ENCODE measurements around the gene ACAA1. TPM values are rescaled to one million over a fixed set of nuclear protein-coding genes. Genes with fewer than 3 reads are reported as not detected.

ACAA1 gene
- total and polyA plus RNA-seq, 2 donors (not counting 1 experiment from before 2014, with no cell fraction given) = 98.4 to 143 TPM

DNA sequence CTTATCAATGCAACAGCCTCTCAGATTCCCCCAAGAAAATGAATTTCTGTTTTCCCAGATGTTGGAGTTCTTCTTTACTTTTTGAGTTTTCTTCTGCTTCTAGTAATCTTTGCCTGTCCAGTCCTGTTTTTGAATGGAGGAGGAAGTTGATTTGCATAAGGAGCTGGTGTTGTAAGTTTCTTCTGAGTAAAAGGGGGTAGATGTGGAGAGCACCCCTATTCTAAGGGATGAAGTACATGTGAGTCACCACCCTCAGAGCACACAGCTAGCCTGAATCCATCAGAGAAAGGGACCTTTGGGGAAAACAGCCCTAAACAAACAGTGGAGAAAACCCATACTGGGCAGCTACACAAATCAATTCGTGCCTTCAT lies 34.5 kb downstream of the ACAA1 start:
- Histone ChIP-seq H3K79me2 (ENCODE audit: control insufficient read depth, insufficient read depth, low read length) (no peaks in the 10 kb centered on the region), H3K9me3 (ENCODE audit: control extremely low read depth in 1 of 3, control insufficient read depth in 2 of 3, insufficient read depth in 1 of 3, low read length in 2 of 3) (peaks cover 7 to 17% (median 8%) of the 10 kb centered on the region in 3 donors), H3K4me2 (replicated peaks; ENCODE audit: low read depth, low read length, poor library complexity, severe bottlenecking) (no peak overlapping the region), H3K4me3 (ENCODE audit: control extremely low read depth in 1 of 5, extremely low read depth in 1 of 5, insufficient read depth in 1 of 5, low read depth in 2 of 5, low read length in 4 of 5) (no peak overlapping the region), H3K9ac (ENCODE audit: low read length) (no peak overlapping the region), H3K27me3 (replicated peaks in 1 of 4; ENCODE audit: control extremely low read depth in 1 of 4, control insufficient read depth in 3 of 4, insufficient read depth in 4 of 4, low read length in 3 of 4) (peaks cover 0 to 9% (median 0%) of the 10 kb centered on the region in 4 experiments), H3K27ac (ENCODE audit: low read length in 2 of 2) (no peak overlapping the region), H2AFZ (ENCODE audit: insufficient read depth, low read depth, low read length, poor library complexity, severe bottlenecking) (no peak overlapping the region), H3K36me3 (replicated peaks in 1 of 2; ENCODE audit: control extremely low read depth in 1 of 2, control insufficient read depth in 1 of 2, extremely low read depth in 1 of 2, insufficient read depth in 2 of 2, low read length in 1 of 2) (no peaks in the 10 kb centered on the region), H4K20me1 (ENCODE audit: control insufficient read depth, insufficient read depth, low read length, poor library complexity, severe bottlenecking) (no peaks in the 10 kb centered on the region), H3K4me1 (ENCODE audit: control insufficient read depth in 2 of 2, insufficient read depth in 2 of 2, low read length in 2 of 2) (peaks cover 3 to 9% of the 10 kb centered on the region in 2 donors)
- Mint-ChIP-seq H3K4me3 (no peak overlapping the region), H3K4me1 (peaks cover 8% of the 10 kb centered on the region), H3K27ac (no peak overlapping the region), H3K9me3 (ENCODE audit: insufficient read depth) (peaks cover 4% of the 10 kb centered on the region), H3K27me3 (peaks cover 17% of the 10 kb centered on the region)
- WGBS (ENCODE audit: insufficient coverage) = 100% methylated on average over 1 of the region's 1 CpG
- ATAC-seq (ENCODE audit: low read depth) (no peak), DNase-seq (no peak)
- ChIA-PET POLR2A (no interaction called here), CTCF (no interaction called here)
- no peak for TF ChIP-seq CTCF (IDR thresholded peaks at IDR 0.05)
- no peak for TF ChIP-seq EZH2 (IDR thresholded peaks at IDR 0.05; ENCODE audit: borderline replicate concordance, insufficient read depth, low read depth, low read length, poor library complexity, severe bottlenecking)
- intact Hi-C loops (cut with micrococcal nuclease) = no loop called here

- H3K4me3 ChIP-seq (ENCODE audit: control extremely low read depth in 1 of 5, extremely low read depth in 1 of 5, insufficient read depth in 1 of 5, low read depth in 2 of 5, low read length in 4 of 5) = no peak overlapping the region
- H3K4me1 Mint-ChIP-seq = peaks cover 8% of the 10 kb centered on the region
- no peaks in the 10 kb centered on the region for H4K20me1 ChIP-seq (ENCODE audit: control insufficient read depth, insufficient read depth, low read length, poor library complexity, severe bottlenecking)
- no peak overlapping the region for H3K9ac ChIP-seq (ENCODE audit: low read length)
- ChIA-PET POLR2A (no interaction called here), CTCF (no interaction called here)
- peaks cover 4% of the 10 kb centered on the region for H3K9me3 Mint-ChIP-seq (ENCODE audit: insufficient read depth)
- H2AFZ ChIP-seq (ENCODE audit: insufficient read depth, low read depth, low read length, poor library complexity, severe bottlenecking) = no peak overlapping the region
- no peak overlapping the region for H3K27ac ChIP-seq (ENCODE audit: low read length in 2 of 2)
- peaks cover 0 to 9% (median 0%) of the 10 kb centered on the region in 4 experiments for H3K27me3 ChIP-seq (replicated peaks in 1 of 4; ENCODE audit: control extremely low read depth in 1 of 4, control insufficient read depth in 3 of 4, insufficient read depth in 4 of 4, low read length in 3 of 4)
- no peaks in the 10 kb centered on the region for H3K36me3 ChIP-seq (replicated peaks in 1 of 2; ENCODE audit: control extremely low read depth in 1 of 2, control insufficient read depth in 1 of 2, extremely low read depth in 1 of 2, insufficient read depth in 2 of 2, low read length in 1 of 2)
- H3K9me3 ChIP-seq (ENCODE audit: control extremely low read depth in 1 of 3, control insufficient read depth in 2 of 3, insufficient read depth in 1 of 3, low read length in 2 of 3) = peaks cover 7 to 17% (median 8%) of the 10 kb centered on the region in 3 donors
- H3K4me3 Mint-ChIP-seq = no peak overlapping the region
- TF ChIP-seq EZH2 (IDR thresholded peaks at IDR 0.05; ENCODE audit: borderline replicate concordance, insufficient read depth, low read depth, low read length, poor library complexity, severe bottlenecking) = no peak
- TF ChIP-seq CTCF (IDR thresholded peaks at IDR 0.05) = no peak
- peaks cover 3 to 9% of the 10 kb centered on the region in 2 donors for H3K4me1 ChIP-seq (ENCODE audit: control insufficient read depth in 2 of 2, insufficient read depth in 2 of 2, low read length in 2 of 2)
- DNase-seq = no peak
- no peak overlapping the region for H3K27ac Mint-ChIP-seq
- peaks cover 17% of the 10 kb centered on the region for H3K27me3 Mint-ChIP-seq
- 86% methylated on average over 3 of the region's 6 CpGs for WGBS (ENCODE audit: insufficient coverage)
- H3K79me2 ChIP-seq (ENCODE audit: control insufficient read depth, insufficient read depth, low read length) = no peaks in the 10 kb centered on the region
- no peak overlapping the region for H3K4me2 ChIP-seq (replicated peaks; ENCODE audit: low read depth, low read length, poor library complexity, severe bottlenecking)
- ATAC-seq (ENCODE audit: low read depth) = no peak
- intact Hi-C loops (cut with micrococcal nuclease) = no loop called here
Measured at GRCh38 chr3:38101811-38102443, 35.0 kb downstream of the ACAA1 start.

Measured in B cell (primary cell).